Neural progenitor cell (in vitro differentiated cells): ENCODE measurements around the gene SYT7.

Experiments used
- CTCF ChIP-seq: fragments of 200-600 bp; sonication (generic); IDR thresholded peaks from 2 replicates; pipeline ENCODE4 v1.5.1; 2017; ENCODE audit warnings: antibody characterized with exemption, mild to moderate bottlenecking
- EZH2phosphoT487 ChIP-seq: fragments of 200-600 bp; sonication (generic); IDR thresholded peaks from 2 replicates; pipeline ENCODE4 v1.6.1; 2017; ENCODE audit warnings: antibody characterized with exemption

- TF ChIP-seq CTCF (no peak), EZH2phosphoT487 (no peak)
Measured at GRCh38 chr11:61617515-61617914, 36.6 kb upstream of the SYT7 start.
